Neural progenitor cell (in vitro differentiated cells): ENCODE data around the gene SCN9A. TPM values are rescaled to one million over a fixed set of nuclear protein-coding genes. Genes with fewer than 3 reads are reported as not detected.

Experiments
- DNase-seq: peaks from one replicate; pipeline ENCODE4 v3.0.0-alpha.2; 2016; ENCODE audit warnings: low spot score
- H2AFZ ChIP-seq: fragments of 200-600 bp; sonication (generic); replicated peaks from 2 replicates; pipeline ENCODE4 v1.6.1; 2016; ENCODE audit warnings: antibody characterized with exemption
- H3F3A ChIP-seq: fragments of 200-600 bp; sonication (generic); 2 replicates; pipeline ENCODE4 v1.6.1; 2016; ENCODE audit warnings: antibody characterized with exemption, low read depth
- H3K27ac ChIP-seq: fragments of 200-600 bp; sonication (generic); 2 replicates; pipeline ENCODE4 v1.5.1; 2016; ENCODE audit warnings: mild to moderate bottlenecking
- H3K27me3 ChIP-seq: fragments of 200-600 bp; sonication (generic); 2 replicates; pipeline ENCODE4 v1.6.1; 2016; ENCODE audit warnings: mild to moderate bottlenecking, moderate library complexity
- H3K36me3 ChIP-seq: fragments of 200-600 bp; sonication (generic); 2 replicates; pipeline ENCODE4 v1.5.1; 2016
- H3K4me1 ChIP-seq: fragments of 200-600 bp; sonication (generic); 2 replicates; pipeline ENCODE4 v1.6.1; 2016; ENCODE audit warnings: mixed run types
- H3K4me2 ChIP-seq: fragments of 200-600 bp; sonication (generic); 2 replicates; pipeline ENCODE4 v1.6.1; 2016
- H3K4me3 ChIP-seq: fragments of 200-600 bp; sonication (generic); 2 replicates; pipeline ENCODE4 v1.5.1; 2016
- H3K79me2 ChIP-seq: fragments of 200-600 bp; sonication (generic); 2 replicates; pipeline ENCODE4 v1.6.1; 2016; ENCODE audit warnings: low read depth
- H3K9ac ChIP-seq: fragments of 200-600 bp; sonication (generic); 2 replicates; pipeline ENCODE4 v1.6.1; 2016
- H3K9me3 ChIP-seq: fragments of 200-600 bp; sonication (generic); 2 replicates; pipeline ENCODE4 v1.5.1; 2016; ENCODE audit warnings: low read depth
- H4K20me1 ChIP-seq: fragments of 200-600 bp; sonication (generic); 2 replicates; pipeline ENCODE4 v1.6.1; 2016; ENCODE audit warnings: low read depth
- H3K27ac Mint-ChIP-seq: 3 replicates; pipeline ENCODE4 v1.8.0; 2021; ENCODE audit warnings: mixed read lengths
- H3K27me3 Mint-ChIP-seq: 2 replicates; pipeline ENCODE4 v1.8.0; 2022; ENCODE audit warnings: low read depth, mild to moderate bottlenecking, inconsistent platforms, moderate library complexity, mixed read lengths; ENCODE audit not compliant: insufficient read depth
- H3K36me3 Mint-ChIP-seq: 3 replicates; pipeline ENCODE4 v1.8.0; 2021; ENCODE audit warnings: mixed read lengths
- H3K4me1 Mint-ChIP-seq: 3 replicates; pipeline ENCODE4 v1.8.0; 2021; ENCODE audit warnings: mixed read lengths
- H3K4me3 Mint-ChIP-seq: 3 replicates; pipeline ENCODE4 v1.8.0; 2021; ENCODE audit warnings: mild to moderate bottlenecking, moderate library complexity, mixed read lengths
- H3K9me3 Mint-ChIP-seq: 3 replicates; pipeline ENCODE4 v1.8.0; 2020; ENCODE audit warnings: mixed read lengths
- EZH2 ChIP-seq: fragments of 200-600 bp; sonication (generic); IDR thresholded peaks from 2 replicates; pipeline ENCODE4 v1.6.1; 2017; ENCODE audit warnings: antibody characterized with exemption, mild to moderate bottlenecking, moderate library complexity
- EZH2phosphoT487 ChIP-seq: fragments of 200-600 bp; sonication (generic); IDR thresholded peaks from 2 replicates; pipeline ENCODE4 v1.6.1; 2017; ENCODE audit warnings: antibody characterized with exemption
- total RNA-seq: library from RNA; depleted of rRNA; stranded (reverse); fragments of >200 nt; gene quantifications from 2 replicates; pipeline ENCODE4 v1.2.3, GENCODE V29; 2015; ENCODE audit warnings: low replicate concordance
- TF ChIP-seq, protein P1 (sequence below): fragments of 200-600 bp; sonication (generic); IDR thresholded peaks from 2 replicates; pipeline ENCODE4 v1.5.1; 2017; ENCODE audit warnings: antibody characterized with exemption, mild to moderate bottlenecking

SCN9A gene
- total RNA-seq, 1 donor from 2014 or later, result 1.1 TPM

- Histone ChIP-seq H3K27me3 (no peaks in the 10 kb centered on the region), H3K4me1 (no peaks in the 10 kb centered on the region), H3K36me3 (no peaks in the 10 kb centered on the region), H3K4me2 (no peak overlapping the region), H3K4me3 (no peak overlapping the region), H3F3A (no peaks in the 10 kb centered on the region), H3K9ac (no peak overlapping the region), H3K79me2 (no peaks in the 10 kb centered on the region), H2AFZ (no peak overlapping the region), H3K9me3 (no peaks in the 10 kb centered on the region), H4K20me1 (no peaks in the 10 kb centered on the region), H3K27ac (no peak overlapping the region)
- no peaks in the 10 kb centered on the region for H3K27me3 Mint-ChIP-seq
- DNase-seq, result no peak
- TF ChIP-seq EZH2, result no peak
- H3K27ac Mint-ChIP-seq, result no peak overlapping the region
- H3K4me1 Mint-ChIP-seq, result no peaks in the 10 kb centered on the region
- no peaks in the 10 kb centered on the region for H3K36me3 Mint-ChIP-seq
- H3K9me3 Mint-ChIP-seq, result no peaks in the 10 kb centered on the region
- no peak overlapping the region for H3K4me3 Mint-ChIP-seq
These were observed 9.8 kb downstream of the SCN9A start for GRCh38 chr2:166365803-166366420.

DNA sequence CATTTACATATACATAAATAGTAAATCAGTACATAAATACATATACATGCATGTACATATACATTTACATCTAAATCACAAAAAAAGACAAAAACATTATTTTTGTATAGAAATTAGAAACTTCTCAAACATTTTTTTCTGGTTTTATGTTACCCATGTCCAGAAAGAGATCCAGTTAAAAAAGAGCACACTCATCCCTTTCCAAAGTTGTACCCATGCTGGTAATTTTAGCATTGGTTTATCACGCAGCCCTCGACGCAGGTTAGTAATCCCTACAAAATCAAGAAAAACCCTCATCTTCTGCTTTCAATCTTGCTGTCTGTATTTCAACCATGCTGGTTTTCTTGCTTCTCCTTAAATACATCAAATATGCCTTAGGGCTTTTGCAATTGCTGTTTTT lies 10.5 kb downstream of the SCN9A start:
- no peaks in the 10 kb centered on the region for H3K4me1 Mint-ChIP-seq
- Histone ChIP-seq H3K4me2 (no peak overlapping the region), H2AFZ (no peak overlapping the region), H4K20me1 (no peaks in the 10 kb centered on the region), H3K79me2 (no peaks in the 10 kb centered on the region), H3K4me1 (no peaks in the 10 kb centered on the region), H3K27ac (no peak overlapping the region), H3K36me3 (no peaks in the 10 kb centered on the region), H3K4me3 (no peak overlapping the region), H3K9ac (no peak overlapping the region), H3F3A (no peaks in the 10 kb centered on the region), H3K27me3 (no peaks in the 10 kb centered on the region), H3K9me3 (no peaks in the 10 kb centered on the region)
- TF ChIP-seq EZH2phosphoT487, result no peak
- no peaks in the 10 kb centered on the region for H3K9me3 Mint-ChIP-seq
- no peaks in the 10 kb centered on the region for H3K36me3 Mint-ChIP-seq
- H3K27me3 Mint-ChIP-seq, result no peaks in the 10 kb centered on the region
- H3K27ac Mint-ChIP-seq, result no peak overlapping the region
- no peak for DNase-seq
- no peak overlapping the region for H3K4me3 Mint-ChIP-seq

- TF ChIP-seq, protein P1, sequence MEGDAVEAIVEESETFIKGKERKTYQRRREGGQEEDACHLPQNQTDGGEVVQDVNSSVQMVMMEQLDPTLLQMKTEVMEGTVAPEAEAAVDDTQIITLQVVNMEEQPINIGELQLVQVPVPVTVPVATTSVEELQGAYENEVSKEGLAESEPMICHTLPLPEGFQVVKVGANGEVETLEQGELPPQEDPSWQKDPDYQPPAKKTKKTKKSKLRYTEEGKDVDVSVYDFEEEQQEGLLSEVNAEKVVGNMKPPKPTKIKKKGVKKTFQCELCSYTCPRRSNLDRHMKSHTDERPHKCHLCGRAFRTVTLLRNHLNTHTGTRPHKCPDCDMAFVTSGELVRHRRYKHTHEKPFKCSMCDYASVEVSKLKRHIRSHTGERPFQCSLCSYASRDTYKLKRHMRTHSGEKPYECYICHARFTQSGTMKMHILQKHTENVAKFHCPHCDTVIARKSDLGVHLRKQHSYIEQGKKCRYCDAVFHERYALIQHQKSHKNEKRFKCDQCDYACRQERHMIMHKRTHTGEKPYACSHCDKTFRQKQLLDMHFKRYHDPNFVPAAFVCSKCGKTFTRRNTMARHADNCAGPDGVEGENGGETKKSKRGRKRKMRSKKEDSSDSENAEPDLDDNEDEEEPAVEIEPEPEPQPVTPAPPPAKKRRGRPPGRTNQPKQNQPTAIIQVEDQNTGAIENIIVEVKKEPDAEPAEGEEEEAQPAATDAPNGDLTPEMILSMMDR, result no peak
- TF ChIP-seq EZH2, result no peak
- no peaks in the 10 kb centered on the region for H3K9me3 ChIP-seq
- H3K4me3 ChIP-seq, result no peak overlapping the region
- no peak overlapping the region for H2AFZ ChIP-seq
- H3K36me3 ChIP-seq, result no peaks in the 10 kb centered on the region
- no peak overlapping the region for H3K27ac ChIP-seq
- no peak for DNase-seq
- no peaks in the 10 kb centered on the region for H3K4me1 Mint-ChIP-seq
- H3K4me1 ChIP-seq, result no peaks in the 10 kb centered on the region
- no peak overlapping the region for H3K9ac ChIP-seq
- H4K20me1 ChIP-seq, result no peaks in the 10 kb centered on the region
- H3K27ac Mint-ChIP-seq, result no peak overlapping the region
- H3K27me3 ChIP-seq, result no peaks in the 10 kb centered on the region
- no peaks in the 10 kb centered on the region for H3K9me3 Mint-ChIP-seq
- no peaks in the 10 kb centered on the region for H3K36me3 Mint-ChIP-seq
- no peaks in the 10 kb centered on the region for H3K27me3 Mint-ChIP-seq
- no peaks in the 10 kb centered on the region for H3K79me2 ChIP-seq
- no peak overlapping the region for H3K4me2 ChIP-seq
- no peak overlapping the region for H3K4me3 Mint-ChIP-seq
- no peaks in the 10 kb centered on the region for H3F3A ChIP-seq
These were observed 11.1 kb downstream of the SCN9A start for GRCh38 chr2:166364476-166365161.

- H3K4me1 Mint-ChIP-seq, result no peaks in the 10 kb centered on the region
- TF ChIP-seq EZH2phosphoT487 (no peak), EZH2 (no peak)
- TF ChIP-seq, protein P1, result peak; percentile 66
- no peak overlapping the region for H2AFZ ChIP-seq
- no peaks in the 10 kb centered on the region for H3K9me3 ChIP-seq
- H3K4me3 ChIP-seq, result no peak overlapping the region
- H3K27ac ChIP-seq, result no peak overlapping the region
- DNase-seq, result peak; percentile 43
- H3K4me1 ChIP-seq, result no peaks in the 10 kb centered on the region
- H3K4me2 ChIP-seq, result no peak overlapping the region
- no peak overlapping the region for H3K4me3 Mint-ChIP-seq
- H3K27ac Mint-ChIP-seq, result no peak overlapping the region
- H3K36me3 ChIP-seq, result no peaks in the 10 kb centered on the region
- H3K9me3 Mint-ChIP-seq, result no peaks in the 10 kb centered on the region
- H3K27me3 Mint-ChIP-seq, result no peaks in the 10 kb centered on the region
- no peaks in the 10 kb centered on the region for H3F3A ChIP-seq
- H3K79me2 ChIP-seq, result no peaks in the 10 kb centered on the region
- H4K20me1 ChIP-seq, result no peaks in the 10 kb centered on the region
- H3K27me3 ChIP-seq, result no peaks in the 10 kb centered on the region
- H3K9ac ChIP-seq, result no peak overlapping the region
- H3K36me3 Mint-ChIP-seq, result no peaks in the 10 kb centered on the region
These were observed 14.2 kb downstream of the SCN9A start for GRCh38 chr2:166361351-166362153.
